Bladder microvascular endothelial cell (primary cell): ENCODE results near the gene SLITRK3. TPM values are rescaled to one million over a fixed set of nuclear protein-coding genes. Genes with fewer than 3 reads are reported as not detected.

Source experiments
- total RNA-seq: library from RNA; depleted of rRNA; stranded (reverse); fragments of >200 nt; gene quantifications from 2 replicates; pipeline ENCODE4 v1.2.3, GENCODE V29; 2014

Gene SLITRK3, protein sequence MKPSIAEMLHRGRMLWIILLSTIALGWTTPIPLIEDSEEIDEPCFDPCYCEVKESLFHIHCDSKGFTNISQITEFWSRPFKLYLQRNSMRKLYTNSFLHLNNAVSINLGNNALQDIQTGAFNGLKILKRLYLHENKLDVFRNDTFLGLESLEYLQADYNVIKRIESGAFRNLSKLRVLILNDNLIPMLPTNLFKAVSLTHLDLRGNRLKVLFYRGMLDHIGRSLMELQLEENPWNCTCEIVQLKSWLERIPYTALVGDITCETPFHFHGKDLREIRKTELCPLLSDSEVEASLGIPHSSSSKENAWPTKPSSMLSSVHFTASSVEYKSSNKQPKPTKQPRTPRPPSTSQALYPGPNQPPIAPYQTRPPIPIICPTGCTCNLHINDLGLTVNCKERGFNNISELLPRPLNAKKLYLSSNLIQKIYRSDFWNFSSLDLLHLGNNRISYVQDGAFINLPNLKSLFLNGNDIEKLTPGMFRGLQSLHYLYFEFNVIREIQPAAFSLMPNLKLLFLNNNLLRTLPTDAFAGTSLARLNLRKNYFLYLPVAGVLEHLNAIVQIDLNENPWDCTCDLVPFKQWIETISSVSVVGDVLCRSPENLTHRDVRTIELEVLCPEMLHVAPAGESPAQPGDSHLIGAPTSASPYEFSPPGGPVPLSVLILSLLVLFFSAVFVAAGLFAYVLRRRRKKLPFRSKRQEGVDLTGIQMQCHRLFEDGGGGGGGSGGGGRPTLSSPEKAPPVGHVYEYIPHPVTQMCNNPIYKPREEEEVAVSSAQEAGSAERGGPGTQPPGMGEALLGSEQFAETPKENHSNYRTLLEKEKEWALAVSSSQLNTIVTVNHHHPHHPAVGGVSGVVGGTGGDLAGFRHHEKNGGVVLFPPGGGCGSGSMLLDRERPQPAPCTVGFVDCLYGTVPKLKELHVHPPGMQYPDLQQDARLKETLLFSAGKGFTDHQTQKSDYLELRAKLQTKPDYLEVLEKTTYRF
- not detected in 2 replicates for total RNA-seq

DNA sequence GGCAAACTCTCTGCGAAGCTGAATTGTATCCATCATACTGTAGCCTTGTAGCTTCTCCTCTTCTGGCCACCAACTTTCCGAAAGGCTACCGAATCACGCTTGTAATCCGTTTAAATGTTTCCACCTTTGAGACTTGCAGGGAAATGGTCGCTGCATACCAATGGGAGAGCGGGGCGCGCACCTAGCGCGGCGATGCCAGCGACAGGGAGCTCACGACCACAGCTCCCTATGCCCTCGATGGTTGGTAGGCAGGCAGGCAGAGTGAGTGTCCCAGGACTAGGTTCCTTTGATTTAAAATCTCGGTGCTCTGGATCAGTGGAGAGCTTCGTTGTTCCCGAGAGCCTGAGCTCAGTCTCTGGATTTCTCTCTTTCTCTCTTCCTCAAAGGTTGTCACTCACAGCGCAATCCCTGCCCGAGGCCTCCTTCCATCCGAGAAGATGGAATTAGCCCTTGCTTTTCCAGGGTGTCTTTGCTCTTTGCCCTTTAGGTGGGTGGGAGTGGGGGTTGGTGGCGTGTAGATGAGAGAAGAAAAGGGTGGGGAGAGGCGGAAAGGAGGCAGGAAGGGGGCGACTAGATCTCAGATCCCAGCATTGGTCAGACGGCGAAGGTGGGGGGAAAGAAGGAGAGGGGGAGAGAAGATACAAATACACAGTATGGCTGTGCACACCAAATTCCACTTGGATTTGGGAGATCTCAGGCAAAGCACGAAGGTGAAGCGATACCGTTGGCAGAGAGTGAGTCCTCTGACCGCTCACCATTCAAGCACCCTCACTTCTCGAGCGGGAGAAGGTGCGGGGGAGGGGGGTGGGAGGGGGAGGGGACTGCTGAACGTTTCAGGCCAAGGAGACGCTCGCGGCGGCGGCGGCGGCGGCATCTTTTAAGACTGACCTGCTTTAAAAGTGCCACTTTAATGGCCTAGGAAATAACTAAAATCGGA is at the start of gene SLITRK3:
Gene SLITRK3, minus strand, starts transcription at position 745 of the 937 bp plus-strand sequence. CDS start 5,554 bp downstream, outside the sequence.

Other genes with a start within 250 kb of the SLITRK3 start
- not detected in 2 replicates for gene SI, start 117.9 kb downstream of the SLITRK3 start, total RNA-seq